Measurements from ENCODE around the gene MRS2.

The MRS2 gene

GRCh38 chr6:24401458-24401857 is 1.3 kb upstream of the MRS2 start:
- TF ChIP-seq, protein P1, sequence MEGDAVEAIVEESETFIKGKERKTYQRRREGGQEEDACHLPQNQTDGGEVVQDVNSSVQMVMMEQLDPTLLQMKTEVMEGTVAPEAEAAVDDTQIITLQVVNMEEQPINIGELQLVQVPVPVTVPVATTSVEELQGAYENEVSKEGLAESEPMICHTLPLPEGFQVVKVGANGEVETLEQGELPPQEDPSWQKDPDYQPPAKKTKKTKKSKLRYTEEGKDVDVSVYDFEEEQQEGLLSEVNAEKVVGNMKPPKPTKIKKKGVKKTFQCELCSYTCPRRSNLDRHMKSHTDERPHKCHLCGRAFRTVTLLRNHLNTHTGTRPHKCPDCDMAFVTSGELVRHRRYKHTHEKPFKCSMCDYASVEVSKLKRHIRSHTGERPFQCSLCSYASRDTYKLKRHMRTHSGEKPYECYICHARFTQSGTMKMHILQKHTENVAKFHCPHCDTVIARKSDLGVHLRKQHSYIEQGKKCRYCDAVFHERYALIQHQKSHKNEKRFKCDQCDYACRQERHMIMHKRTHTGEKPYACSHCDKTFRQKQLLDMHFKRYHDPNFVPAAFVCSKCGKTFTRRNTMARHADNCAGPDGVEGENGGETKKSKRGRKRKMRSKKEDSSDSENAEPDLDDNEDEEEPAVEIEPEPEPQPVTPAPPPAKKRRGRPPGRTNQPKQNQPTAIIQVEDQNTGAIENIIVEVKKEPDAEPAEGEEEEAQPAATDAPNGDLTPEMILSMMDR (IDR thresholded peaks at IDR 0.05), result no peak

DNA sequence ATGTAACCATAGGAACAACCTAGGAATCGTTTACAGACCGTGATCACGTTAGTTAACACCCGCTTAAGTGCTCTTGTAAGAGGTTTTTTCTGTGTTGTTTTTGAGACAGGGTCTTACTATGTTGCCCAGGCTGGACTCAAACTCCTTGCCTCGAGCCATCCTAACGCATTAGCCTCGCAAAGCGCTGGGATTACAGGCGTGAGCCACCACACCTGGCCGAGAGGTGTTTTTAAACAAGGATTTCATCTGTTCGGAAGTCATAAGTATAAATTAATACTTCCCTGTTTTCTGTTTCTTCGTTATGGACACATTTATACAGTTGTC is 727 bp downstream of the MRS2 start:
- TF ChIP-seq, protein P1 (IDR thresholded peaks at IDR 0.05), result no peak

GRCh38 chr6:24405262-24405661 is 2.5 kb downstream of the MRS2 start:
- TF ChIP-seq, protein P1 (IDR thresholded peaks at IDR 0.05), result no peak

DNA sequence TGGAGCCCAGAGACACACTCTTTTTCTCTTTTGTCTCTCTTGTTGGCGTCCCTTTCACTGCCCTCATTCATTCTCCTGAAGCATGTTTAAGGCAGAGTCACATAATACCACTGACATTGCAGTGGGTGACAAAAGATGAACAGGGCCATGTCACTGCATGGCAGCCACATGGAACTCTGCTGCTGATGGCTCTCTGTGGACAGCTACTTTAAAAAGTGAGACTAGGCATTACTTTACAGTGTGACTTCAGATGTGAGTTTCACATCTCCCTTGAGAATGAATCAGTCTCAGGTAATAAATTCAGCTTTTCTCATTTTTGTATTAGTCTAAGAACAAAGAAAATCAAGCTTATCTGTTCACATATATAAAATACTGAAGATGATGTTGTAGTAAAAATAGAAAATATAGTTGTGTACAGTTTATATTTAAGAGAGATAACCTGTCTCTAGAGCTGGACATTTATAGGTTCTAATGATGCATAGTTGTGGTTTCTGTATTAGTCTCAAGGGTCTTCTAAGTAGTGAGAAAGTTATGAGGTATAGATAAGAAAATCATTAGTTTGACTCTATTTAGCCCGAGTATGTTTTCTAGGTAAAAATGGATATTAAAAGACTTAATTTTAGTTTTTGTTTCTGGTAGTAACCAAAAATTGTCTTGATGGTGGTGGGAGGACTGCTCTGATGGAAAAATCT is 6.1 kb downstream of the MRS2 start:
- TF ChIP-seq, protein P1 (IDR thresholded peaks at IDR 0.05), result no peak

- TF ChIP-seq, protein P1 (IDR thresholded peaks at IDR 0.05), result no peak
Observed at GRCh38 chr6:24410622-24411021, 7.9 kb downstream of the MRS2 start.

GRCh38 chr6:24412294-24412693 is 9.6 kb downstream of the MRS2 start:
- TF ChIP-seq, protein P1 (IDR thresholded peaks at IDR 0.05), result no peak

DNA sequence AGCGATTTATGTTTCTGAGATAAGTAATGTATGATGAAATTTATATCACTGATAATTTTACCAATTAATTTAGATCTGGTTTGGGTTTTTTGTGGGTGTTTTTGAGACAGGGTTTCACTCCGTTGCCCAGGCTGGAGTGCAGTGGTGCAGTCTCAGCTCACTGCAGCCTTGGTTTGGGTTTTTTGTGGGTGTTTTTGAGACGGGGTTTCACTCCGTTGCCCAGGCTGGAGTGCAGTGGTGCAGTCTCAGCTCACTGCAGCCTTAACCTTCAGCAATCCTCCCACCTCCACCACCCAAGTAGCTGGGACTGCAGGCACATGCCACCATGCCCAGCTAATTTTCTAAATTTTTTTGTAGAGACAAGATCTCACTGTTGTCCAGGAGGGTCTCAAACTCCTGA is 13.0 kb downstream of the MRS2 start:
- TF ChIP-seq, protein P1 (IDR thresholded peaks at IDR 0.05), result no peak

- TF ChIP-seq, protein P1 (IDR thresholded peaks at IDR 0.05), result no peak
Observed at GRCh38 chr6:24419526-24419925, 16.8 kb downstream of the MRS2 start.

Data from LNCAP (cell line).